Adipose tissue (tissue), 3 donors: Measurements from ENCODE around the gene TEX19. TPM values are rescaled to one million over a fixed set of nuclear protein-coding genes. Genes with fewer than 3 reads are reported as not detected.
"Not testable (repeated sequence)": the region's sequence is repeated elsewhere in the genome, so short reads cannot be mapped to it uniquely, and the experiment has no call there.

ENCODE experiments used
- H3K27ac ChIP-seq: one replicate; pipeline ENCODE4 v1.5.1; 2013; ENCODE audit warnings: low read depth, low read length
- WGBS, 3 donors: extraction: QIAGEN DNeasy Blood & Tissue Kit; methylation state at CpG; one replicate each; pipeline ENCODE4 v1.1.7; 2013; 5-methylcytosine and 5-hydroxymethylcytosine counted together
- polyA plus RNA-seq, 3 donors: library from polyadenylated mRNA; stranded (reverse); fragments of 200-250 nt; gene quantifications; one replicate each; pipeline ENCODE4 v1.2.3, GENCODE V29; 2013
- donor health status: healthy with polysubstance abuse.
- donor health status: Bipolar disorder and iron deficiency.
- donor health status: healthy.

TEX19 gene
- polyA plus RNA-seq, 3 donors = not detected

DNA sequence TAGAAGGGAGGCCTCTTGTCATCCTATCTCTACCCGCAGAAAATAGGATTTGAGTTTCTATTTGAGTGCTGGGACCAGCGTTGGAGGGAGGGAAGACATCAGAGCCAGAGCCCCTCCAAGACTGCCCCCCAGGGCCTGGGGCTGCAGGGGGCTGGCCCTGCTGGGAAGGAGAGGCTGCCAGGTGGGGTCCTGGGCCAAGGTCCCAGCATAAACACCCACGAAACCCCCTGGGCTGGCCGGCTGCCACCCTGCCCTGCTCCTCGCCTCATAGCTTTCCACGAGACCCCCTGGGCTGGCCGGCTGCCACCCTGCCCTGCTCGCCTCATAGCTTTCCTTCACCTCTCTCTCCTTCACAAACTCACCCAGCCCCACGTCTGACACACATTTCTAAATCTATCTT lies 10.6 kb upstream of the TEX19 start:
- H3K27ac ChIP-seq = no peak overlapping the region
- 60 to 81% (median 76%) methylated on average over 9 of the region's 9 CpGs for WGBS, 3 donors

DNA sequence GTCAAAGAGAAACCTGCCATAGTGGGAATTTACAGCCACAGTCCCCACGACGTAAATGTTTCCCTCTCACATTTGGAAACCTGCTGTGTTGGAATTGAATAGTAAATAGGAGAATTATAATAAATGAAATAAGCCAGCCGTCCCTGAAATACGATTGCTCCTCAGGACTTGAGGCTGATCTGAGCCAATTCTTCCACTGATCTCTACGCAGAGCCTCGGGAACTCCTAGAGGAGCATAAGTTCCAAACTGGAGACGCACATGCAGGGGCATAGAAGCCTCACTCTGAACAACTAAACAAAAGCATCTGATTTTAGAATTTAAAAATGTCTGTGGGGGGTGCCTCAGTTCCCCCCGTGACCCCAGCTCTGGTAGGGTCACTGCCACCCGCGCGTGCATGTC lies 10.2 kb upstream of the TEX19 start:
- no peak overlapping the region for H3K27ac ChIP-seq
- 58 to 61% (median 59%) methylated on average over 11 of the region's 11 CpGs for WGBS, 3 donors

DNA sequence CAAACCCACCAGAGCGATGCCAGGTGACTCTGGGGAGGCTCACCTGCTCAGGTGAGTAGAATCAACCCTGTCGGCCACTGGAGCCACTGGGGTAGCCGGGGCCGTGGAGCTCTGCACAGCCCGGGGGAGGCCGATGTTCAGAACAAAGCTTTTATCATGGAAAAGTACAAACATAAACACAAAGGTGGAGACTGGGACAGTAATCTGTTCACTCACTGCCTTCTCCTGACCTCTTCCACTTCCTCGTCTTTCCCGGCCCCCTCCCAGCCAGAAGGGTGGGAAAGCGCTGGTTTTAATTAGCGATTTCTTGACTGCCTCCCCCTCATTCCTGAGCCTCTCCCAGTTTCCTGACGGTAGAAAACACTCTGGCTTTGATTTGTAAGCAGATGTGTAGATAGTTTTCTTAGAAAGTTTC lies 9.8 kb upstream of the TEX19 start:
- 31 to 45% (median 34%) methylated on average over 11 of the region's 11 CpGs for WGBS, 3 donors
- no peak overlapping the region for H3K27ac ChIP-seq

DNA sequence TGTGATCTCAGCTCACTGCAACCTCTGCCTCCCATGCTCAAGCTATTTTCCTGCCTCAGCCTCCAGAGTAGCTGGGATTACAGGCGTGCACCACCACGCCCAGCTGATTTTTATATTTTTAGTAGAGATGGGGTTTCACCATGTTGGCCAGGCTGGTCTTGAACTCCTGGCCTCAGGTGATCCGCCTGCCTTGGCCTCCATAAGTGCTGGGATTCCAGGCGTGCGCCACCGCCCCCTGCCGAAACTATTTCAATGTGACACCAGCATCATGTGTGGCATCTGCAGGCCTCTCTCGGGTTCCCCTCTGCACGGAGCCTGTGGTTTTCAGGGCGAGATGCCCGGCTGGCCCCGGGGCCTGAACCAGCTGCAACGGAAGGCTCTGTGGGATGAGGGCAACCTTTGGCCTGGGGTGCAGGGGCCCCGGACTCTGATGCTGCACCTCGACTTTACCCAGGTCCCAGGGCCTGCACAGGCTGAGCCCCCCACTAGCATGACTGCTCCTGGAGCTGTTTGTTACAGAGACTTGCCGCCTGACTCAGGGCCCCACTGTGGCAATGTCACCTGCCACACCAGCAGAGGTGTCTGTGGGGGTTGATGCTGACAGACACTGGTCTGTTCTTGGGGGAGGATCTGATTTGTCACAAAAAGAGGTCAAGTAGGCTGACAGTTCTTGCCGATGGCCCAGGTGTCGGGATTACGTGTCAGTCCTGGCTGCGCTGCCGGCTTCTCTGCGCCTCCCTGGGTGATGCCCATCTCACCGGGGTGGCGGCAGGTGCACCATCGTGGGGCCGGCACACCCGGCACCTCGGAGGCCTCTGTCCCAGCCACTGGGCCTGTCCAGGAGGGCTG lies 8.6 kb upstream of the TEX19 start:
- 83 to 86% (median 84%) methylated on average over 28 of the region's 28 CpGs for WGBS, 3 donors
- no peak overlapping the region for H3K27ac ChIP-seq

DNA sequence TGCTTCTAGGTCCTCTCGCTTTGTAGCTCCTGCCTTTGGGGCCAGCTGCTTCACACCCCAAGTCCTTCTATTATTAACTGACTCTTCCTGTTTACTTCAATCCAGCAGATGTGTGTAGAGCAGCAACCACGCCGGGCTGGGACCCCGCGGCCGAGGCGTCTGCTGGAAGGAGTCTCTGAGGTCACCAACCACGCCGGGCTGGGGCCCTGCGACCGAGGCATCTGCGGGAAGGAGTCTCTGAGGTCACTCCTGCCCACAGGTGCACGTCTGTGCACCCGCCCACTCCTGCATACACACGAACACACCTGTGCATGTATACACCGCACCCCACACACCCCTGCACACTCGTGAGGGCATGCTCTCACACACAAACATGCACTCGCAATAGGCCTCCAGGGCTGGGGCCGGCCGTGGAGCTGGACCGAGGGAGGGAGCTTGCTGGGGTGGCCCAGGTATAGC lies 7.8 kb upstream of the TEX19 start:
- WGBS, 3 donors = 44 to 58% (median 57%) methylated on average over 21 of the region's 21 CpGs
- H3K27ac ChIP-seq = no peak overlapping the region

DNA sequence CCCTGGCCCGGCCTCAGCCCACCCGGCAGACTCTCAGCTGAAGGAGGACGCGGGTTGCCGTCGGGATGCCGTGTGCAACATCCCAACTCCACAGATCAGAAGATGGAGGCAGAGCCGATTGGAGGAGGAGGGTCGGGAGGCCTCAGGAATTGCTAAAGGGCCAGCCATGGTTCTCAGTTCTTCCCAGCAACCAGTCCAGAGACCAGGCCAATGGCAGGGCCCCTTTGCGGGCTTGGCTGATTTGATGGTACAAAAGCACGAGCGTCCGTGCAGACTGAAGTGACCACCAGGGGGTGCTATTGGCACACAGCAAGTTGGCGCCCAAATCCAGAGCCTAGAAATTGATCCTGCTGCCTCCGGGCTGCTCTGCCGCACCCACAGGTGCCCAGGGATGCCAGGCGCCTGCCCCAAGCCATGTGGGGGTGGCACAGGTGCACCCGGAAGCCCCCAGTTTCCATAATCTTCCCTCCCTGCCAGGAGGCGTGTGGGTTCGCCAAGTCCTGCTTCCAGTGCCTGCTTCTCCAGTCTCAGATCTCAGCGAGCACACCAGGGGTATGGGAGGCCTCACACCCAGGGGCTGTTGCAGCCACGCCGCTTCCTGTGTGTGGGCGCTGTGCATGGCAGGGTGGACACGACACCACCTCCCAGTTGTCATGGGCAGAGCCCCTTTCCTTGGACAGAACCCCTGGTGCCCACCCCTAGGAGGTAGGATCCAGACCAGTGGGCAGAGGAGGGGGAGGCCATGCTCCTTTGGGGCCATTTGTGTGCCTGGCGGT lies 7.1 kb upstream of the TEX19 start:
- no peak overlapping the region for H3K27ac ChIP-seq
- 30 to 39% (median 38%) methylated on average over 26 of the region's 26 CpGs for WGBS, 3 donors

DNA sequence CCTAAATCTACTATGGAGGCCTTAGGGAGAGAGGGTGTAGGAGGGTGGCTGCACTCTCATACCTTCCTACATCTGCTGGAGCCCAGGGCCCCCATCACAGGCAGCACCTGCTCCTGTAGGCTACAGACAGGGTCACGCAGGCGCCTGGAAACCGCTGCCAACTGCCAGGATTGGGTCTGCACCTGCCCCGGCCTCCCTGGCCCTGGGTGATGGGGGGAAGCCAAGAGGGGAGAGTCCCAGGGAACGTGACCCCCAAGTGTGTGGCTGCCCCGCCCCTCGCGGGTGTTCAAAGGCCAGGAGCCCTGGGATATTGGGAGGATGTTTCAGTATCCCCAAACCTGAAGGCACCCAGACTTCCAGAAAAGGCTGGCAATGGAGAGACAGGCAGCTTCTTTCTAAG lies 5.6 kb upstream of the TEX19 start:
- WGBS, 3 donors = 85 to 89% (median 87%) methylated on average over 8 of the region's 8 CpGs
- H3K27ac ChIP-seq = no peak overlapping the region

DNA sequence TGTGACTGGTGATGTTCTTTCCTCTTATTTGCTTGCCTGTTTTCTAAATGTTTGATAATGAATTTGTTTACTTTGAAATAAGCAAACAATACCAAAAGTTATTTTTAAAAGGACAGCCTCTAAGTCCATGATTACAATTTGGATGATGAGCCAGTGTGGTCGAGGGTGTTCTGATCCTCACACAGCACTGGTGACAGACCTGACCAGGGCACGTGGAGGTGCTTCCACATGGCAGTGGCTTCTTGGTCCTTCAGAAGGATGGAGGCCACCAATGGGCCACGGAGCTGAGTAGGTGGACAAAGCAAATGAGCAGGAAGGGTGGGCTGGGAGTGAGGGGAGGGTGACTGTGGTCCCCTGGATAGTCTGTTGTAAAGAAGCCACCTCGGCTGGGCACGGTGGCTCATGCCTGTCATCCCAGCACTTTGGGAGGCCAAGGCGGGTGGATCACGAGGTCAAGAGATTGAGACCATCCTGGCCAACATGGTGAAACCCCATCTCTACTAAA lies 4.2 kb upstream of the TEX19 start:
- WGBS, 3 donors = 90 to 91% (median 90%) methylated on average over 7 of the region's 7 CpGs
- H3K27ac ChIP-seq = no peak overlapping the region

DNA sequence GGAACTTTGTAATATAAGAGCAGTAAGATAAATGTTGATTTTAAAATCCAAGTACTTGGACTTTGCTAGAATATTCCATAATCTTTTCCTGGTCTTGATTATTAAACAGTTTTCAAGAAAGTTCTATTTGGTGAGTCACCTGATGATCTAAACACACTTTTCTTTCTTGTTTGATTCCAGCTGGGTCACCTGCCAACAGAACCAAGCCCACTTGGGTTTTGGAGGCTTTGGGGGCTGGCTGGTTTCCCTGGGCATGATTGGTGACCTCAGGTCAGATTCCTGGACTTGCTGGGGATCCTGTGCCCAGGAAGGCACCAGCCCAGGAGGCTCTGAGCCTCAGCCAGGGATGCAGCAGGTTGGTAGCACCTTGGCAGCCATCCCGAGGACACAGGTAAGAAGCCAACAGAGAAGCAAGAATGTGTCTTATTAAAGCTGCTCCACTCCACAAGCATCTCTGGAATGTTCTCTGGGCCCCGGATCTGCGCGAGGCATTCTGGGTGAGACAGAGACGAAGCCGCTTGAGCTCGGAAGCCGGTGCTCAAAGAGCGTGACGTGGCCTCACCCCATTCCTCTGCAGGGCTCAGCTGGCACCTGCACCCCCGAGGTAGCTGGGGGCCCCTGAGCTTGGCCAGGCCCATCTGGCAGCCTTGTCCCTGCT lies 3.1 kb upstream of the TEX19 start:
- 63 to 79% (median 64%) methylated on average over 11 of the region's 11 CpGs for WGBS, 3 donors
- H3K27ac ChIP-seq = no peak overlapping the region

DNA sequence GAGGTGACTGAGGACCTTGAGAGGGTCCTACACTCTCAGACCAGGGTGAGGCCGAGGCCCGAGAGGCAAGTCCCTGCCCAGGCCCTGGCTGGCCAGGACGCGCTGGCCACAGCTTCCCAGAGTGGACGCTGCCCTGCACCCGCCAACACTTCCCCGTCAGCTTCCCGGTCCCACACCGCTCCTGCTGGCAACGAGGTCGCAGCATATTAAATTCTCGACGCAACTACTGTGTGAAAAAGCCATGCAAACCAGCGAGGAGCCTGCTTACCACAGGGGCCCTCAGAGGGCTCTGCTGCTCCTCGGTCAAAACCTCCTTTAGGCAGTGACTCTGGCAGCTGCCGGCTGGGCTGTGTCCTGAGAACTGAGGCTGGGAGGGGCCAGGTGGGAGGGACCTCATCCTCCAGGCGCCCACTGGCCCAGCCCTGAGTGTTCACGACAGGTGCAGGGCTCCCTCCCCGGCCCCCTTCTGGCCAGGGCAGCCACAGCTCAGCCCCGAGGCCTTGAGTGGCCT lies 2.1 kb upstream of the TEX19 start:
- WGBS, 3 donors = 36 to 62% (median 48%) methylated on average over 18 to 20 of the region's 20 CpGs
- no peak overlapping the region for H3K27ac ChIP-seq

DNA sequence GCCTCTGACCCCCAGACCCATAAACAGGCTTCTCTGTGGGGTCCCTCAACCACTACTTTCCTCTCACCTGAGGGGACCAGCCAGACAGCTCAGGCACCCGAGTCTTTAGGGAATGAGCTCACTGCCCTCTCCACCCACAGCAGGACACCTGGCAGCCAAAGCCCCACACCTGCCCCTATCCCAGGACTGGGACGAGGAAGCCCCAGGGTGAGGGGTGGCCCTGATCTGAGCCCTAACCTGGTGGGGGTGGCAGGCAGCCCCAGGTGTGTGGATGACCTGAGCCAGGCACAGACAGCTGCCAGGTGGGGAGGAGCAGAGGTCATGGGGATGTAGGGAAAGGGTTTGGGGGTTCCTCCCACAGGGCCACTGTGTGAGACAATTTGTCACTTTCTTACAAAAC lies 1.7 kb upstream of the TEX19 start:
- 21 to 86% (median 79%) methylated on average over 2 of the region's 2 CpGs for WGBS, 3 donors
- no peak overlapping the region for H3K27ac ChIP-seq

DNA sequence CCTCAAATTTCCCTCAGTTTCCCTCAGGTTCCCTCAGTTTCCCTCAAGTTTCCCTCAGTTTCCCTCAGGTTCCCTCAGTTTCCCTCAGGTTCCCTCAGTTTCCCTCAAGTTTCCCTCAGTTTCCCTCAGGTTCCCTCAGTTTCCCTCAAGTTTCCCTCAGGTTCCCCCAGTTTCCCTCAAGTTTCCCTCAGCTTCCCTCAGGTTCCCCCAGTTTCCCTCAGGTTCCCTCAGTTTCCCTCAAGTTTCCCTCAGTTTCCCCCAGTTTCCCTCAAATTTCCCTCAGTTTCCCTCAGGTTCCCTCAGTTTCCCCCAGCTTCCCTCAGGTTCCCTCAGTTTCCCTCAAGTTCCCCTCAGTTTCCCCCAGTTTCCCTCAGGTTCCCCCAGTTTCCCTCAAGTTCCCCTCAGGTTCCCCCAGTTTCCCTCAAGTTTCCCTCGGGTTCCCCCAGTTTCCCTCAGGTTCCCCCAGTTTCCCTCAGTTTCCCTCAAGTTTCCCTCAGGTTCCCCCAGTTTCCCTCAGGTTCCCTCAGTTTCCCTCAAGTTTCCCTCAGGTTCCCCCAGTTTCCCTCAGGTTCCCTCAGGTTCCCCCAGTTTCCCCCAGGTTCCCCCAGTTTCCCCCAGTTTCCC lies 516 bp downstream of the TEX19 start:
- H3K27ac ChIP-seq = not testable (repeated sequence)
- 56 to 88% (median 81%) methylated on average over 1 of the region's 1 CpG for WGBS, 3 donors

DNA sequence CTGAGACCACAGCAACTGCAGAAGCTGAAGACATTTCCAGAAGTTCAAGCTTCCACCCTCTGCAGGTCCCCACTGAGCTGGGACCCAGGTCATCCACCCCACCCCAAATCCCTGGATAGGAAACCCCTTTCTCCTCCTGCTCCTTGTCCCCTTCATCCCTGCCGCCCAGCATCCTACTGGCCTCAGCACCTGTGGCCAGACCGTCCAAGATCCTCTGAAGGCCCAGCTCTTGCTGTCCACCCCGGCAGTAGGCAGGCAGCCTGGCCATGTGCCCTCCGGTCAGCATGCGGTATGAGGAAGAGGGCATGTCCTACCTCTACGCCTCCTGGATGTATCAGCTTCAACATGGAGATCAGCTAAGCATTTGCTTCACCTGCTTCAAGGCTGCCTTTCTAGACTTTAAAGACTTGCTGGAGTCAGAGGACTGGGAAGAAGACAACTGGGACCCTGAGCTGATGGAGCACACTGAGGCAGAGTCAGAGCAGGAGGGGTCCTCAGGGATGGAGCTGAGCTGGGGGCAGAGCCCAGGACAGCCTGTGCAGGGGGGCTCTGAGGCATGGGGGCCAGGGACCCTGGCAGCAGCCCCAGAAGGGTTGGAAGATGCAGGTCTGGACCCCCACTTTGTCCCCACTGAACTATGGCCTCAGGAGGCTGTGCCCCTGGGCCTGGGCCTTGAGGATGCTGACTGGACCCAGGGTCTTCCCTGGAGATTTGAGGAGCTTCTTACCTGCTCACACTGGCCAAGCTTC lies 3.0 kb downstream of the TEX19 start:
- no peak overlapping the region for H3K27ac ChIP-seq
- WGBS, 3 donors = 90 to 99% (median 98%) methylated on average over 6 of the region's 6 CpGs

DNA sequence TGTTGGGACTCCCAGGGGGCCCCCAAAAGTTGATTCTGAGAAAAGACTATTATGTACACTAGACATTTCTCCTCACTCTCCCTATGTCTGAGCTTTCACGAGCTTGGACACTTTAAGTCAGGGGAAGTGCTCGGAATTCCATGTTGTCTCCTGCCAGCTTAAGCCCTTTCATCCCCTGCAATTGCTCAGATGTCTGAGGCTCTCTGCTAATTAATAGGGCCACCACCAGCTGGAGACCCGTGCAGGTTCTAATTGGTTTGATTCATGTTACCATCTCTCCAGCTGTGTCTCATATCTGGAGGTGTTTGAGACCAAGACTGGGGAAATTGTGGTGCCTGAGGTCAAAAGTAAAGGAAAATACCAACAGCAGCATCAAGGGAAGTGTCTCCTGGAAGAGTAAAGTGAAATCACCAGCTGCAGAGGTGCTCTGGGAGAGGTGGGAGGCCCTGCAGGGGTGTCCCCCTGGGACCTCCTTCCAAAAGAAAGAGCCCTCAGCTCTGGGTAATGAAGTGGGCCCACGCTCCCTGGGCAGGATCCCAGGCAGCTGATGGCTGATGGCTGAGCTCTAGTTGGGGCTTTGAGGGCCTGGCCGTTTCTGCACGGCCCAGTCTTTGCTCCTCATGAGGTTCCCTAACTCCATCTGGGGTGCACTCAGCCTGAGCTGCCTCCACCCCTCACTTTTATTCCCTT lies 6.7 kb downstream of the TEX19 start:
- WGBS, 3 donors = 80 to 84% (median 82%) methylated on average over 6 of the region's 6 CpGs
- H3K27ac ChIP-seq = no peak overlapping the region

DNA sequence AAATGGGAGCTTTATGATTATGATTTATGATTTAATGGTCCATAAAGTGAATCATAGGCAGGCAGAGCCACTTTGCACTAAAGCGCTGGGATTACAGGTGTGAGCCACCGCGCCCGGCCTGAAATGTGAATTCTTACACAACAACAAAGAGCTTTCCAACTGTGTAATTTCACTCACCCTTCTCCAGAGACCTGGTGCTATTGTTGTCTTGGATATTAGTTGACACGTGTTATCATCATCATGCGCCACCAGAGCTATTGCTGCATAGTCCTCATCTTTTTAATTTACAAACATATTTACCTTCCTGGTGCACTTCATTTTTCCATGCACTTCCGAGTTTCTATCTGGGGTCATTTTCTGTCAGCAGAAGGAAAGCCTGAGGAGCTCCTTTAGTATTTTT lies 7.7 kb downstream of the TEX19 start:
- WGBS, 3 donors = 69 to 85% (median 81%) methylated on average over 7 of the region's 7 CpGs
- no peak overlapping the region for H3K27ac ChIP-seq

DNA sequence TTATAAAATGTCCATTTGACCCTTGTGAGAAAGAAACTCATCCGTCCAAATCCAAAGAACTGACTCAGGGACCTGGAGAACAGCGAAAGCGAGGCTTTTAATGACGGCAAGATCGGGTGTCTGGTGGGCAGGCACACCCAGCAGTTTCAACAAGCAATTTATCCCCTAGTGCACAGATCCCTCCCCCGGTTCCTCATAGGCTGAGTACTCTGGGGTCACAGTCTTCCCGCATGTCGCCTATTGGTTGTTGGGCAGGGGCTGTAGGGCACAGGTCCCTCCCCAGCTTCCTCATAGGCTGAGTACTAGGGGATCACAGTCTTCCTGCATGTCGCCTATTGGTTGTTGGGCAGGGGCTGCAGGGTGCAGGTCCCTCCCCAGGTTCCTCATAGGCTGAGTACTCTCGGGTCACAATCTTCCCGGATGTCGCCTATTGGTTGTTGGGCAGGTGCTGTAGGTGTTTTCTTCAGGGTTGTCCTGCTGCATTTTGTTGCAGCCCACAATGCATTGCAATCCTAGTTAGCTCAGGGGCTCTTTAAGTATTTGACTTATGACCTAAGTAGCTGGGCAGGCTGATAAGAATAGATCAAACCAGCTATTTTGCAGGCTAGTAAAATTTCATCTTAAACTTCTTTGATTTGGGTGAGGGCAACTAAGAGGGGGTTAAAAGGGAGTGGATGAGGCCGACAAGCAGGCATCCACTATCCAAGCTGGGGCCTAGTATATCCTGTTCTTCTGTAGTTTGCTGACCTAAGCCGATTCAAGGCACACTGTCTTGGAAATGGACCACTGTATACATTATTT lies 8.9 kb downstream of the TEX19 start:
- no peak overlapping the region for H3K27ac ChIP-seq
- WGBS, 3 donors = 87 to 90% (median 89%) methylated on average over 14 of the region's 14 CpGs
